Suprapubic skin (tissue), 4 donors: ENCODE data around the gene FBN1. TPM values are rescaled to one million over a fixed set of nuclear protein-coding genes. Genes with fewer than 3 reads are reported as not detected.
A peak's percentile ranks its signal among the peaks of the same experiment; 100 is the strongest.

Source experiments
- DNase-seq, 2 donors: peaks; one replicate each; pipeline ENCODE4 v3.0.0-alpha.2; 2019; ENCODE audit warnings: low spot score in 2 of 2
- H3K27ac ChIP-seq: fragments of 200-600 bp; sonication (generic); one replicate; pipeline ENCODE4 v1.5.1; 2019
- H3K27me3 ChIP-seq: fragments of 200-600 bp; sonication (generic); one replicate; pipeline ENCODE4 v1.5.1; 2019
- H3K36me3 ChIP-seq: fragments of 200-600 bp; sonication (generic); one replicate; pipeline ENCODE4 v1.5.1; 2019
- H3K4me1 ChIP-seq: fragments of 200-600 bp; sonication (generic); one replicate; pipeline ENCODE4 v1.5.1; 2019
- H3K4me3 ChIP-seq: fragments of 200-600 bp; sonication (generic); one replicate; pipeline ENCODE4 v1.5.1; 2019; ENCODE audit warnings: mild to moderate bottlenecking
- H3K9me3 ChIP-seq: fragments of 200-600 bp; sonication (generic); one replicate; pipeline ENCODE4 v1.5.1; 2019
- CTCF ChIP-seq, 2 donors: fragments of 200-600 bp in 1 of 2; fragments of 450-650 bp in 1 of 2; sonication (generic) in 1 of 2; IDR thresholded peaks; one replicate each; pipeline ENCODE4 v1.5.1; 2016 to 2019; ENCODE audit warnings: antibody characterized with exemption in 2 of 2, mild to moderate bottlenecking in 1 of 2, moderate library complexity in 1 of 2
- EP300 ChIP-seq: sonication (generic); formaldehyde crosslinking; IDR thresholded peaks from one replicate; pipeline ENCODE4 v1.6.1; 2017; ENCODE audit warnings: antibody characterized with exemption
- POLR2A ChIP-seq, 2 donors: fragments of 450-650 bp; IDR thresholded peaks; one replicate each; pipeline ENCODE4 v1.6.1; 2017; ENCODE audit warnings: antibody characterized with exemption in 2 of 2, mild to moderate bottlenecking in 2 of 2, moderate library complexity in 2 of 2
- POLR2AphosphoS5 ChIP-seq, 3 donors: sonication (generic); formaldehyde crosslinking; IDR thresholded peaks; one replicate each; pipeline ENCODE4 v1.6.1; 2017; ENCODE audit warnings: antibody characterized with exemption in 3 of 3
- WGBS: methylation state at CpG from one replicate; pipeline ENCODE4 v1.1.5; 2018; 5-methylcytosine and 5-hydroxymethylcytosine counted together
- total RNA-seq, 4 donors: library from RNA; depleted of rRNA; stranded (reverse); fragments of >200 nt; gene quantifications; one replicate each; pipeline ENCODE4 v1.1.0, GENCODE V29; 2016

FBN1 gene
- total RNA-seq, 4 donors from 2014 or later = 12.6 to 24.6 (median 21.0) TPM

DNA sequence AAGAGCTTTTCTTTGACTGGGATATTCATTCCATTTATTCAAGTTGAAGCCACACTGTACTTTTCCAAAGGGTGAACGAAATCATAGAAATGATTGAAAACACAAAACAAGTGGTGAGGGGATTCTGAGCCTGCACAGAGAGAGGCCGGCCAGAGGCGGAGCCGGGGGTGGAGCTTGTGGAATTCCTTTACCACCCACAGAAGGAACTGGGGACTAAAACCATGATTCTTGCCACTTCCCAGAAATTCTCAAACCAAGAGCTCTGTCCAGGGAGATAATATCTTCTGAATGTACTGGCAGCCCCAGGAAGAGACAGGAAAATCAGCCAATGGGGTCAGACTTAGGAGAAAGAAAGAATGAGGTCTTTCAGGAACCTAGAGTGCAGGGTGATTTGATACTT lies 20.8 kb downstream of the FBN1 start:
- Histone ChIP-seq H3K27ac (no peak overlapping the region), H3K4me1 (peaks cover 15% of the 10 kb centered on the region), H3K9me3 (no peaks in the 10 kb centered on the region), H3K4me3 (no peak overlapping the region), H3K27me3 (no peaks in the 10 kb centered on the region), H3K36me3 (no peaks in the 10 kb centered on the region)
- no peak for DNase-seq
- WGBS = 100% methylated on average over 4 of the region's 4 CpGs
- no peak for TF ChIP-seq EP300
- TF ChIP-seq CTCF (IDR thresholded peaks at IDR 0.05) = no peak
- TF ChIP-seq POLR2AphosphoS5 (IDR thresholded peaks at IDR 0.05) = no peak
- TF ChIP-seq POLR2A (IDR thresholded peaks at IDR 0.05) = no peak

DNA sequence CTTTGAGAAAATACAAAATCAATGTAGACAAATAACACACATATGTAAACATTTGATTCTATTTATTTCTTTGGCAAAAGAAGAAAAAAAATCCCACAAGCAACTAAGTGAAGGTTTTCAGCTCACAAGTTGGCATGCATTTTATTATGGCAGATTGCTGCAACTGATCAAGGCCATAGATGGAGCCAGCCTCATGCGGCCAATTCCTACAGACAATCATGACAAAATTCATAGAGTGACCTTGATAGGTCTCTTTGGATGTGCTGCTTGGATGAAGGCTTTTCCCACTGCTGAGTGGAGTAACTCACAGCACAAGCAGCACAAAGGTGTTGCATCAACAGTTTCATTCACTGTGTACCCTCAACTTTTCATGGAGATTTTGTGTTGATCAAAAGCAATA lies 22.1 kb downstream of the FBN1 start:
- Histone ChIP-seq H3K27ac (no peak overlapping the region), H3K9me3 (no peaks in the 10 kb centered on the region), H3K4me1 (peaks cover 15% of the 10 kb centered on the region), H3K36me3 (no peaks in the 10 kb centered on the region), H3K4me3 (no peak overlapping the region), H3K27me3 (no peaks in the 10 kb centered on the region)
- WGBS = 95% methylated on average over 1 of the region's 1 CpG
- TF ChIP-seq EP300 = no peak
- no peak for DNase-seq

GRCh38 chr15:48622237-48622636 lies 23.3 kb downstream of the FBN1 start:
- Histone ChIP-seq H3K4me3 (no peak overlapping the region), H3K27me3 (no peaks in the 10 kb centered on the region), H3K27ac (no peak overlapping the region), H3K4me1 (peaks cover 7% of the 10 kb centered on the region), H3K36me3 (no peaks in the 10 kb centered on the region), H3K9me3 (no peaks in the 10 kb centered on the region)
- 75% methylated on average over 2 of the region's 2 CpGs for WGBS
- DNase-seq = no peak
- TF ChIP-seq CTCF (IDR thresholded peaks at IDR 0.05) (no peak), EP300 (no peak), POLR2A (IDR thresholded peaks at IDR 0.05) (no peak), POLR2AphosphoS5 (IDR thresholded peaks at IDR 0.05) (no peak)

GRCh38 chr15:48619446-48619845 lies 26.1 kb downstream of the FBN1 start:
- no peak overlapping the region for H3K4me3 ChIP-seq
- no peaks in the 10 kb centered on the region for H3K27me3 ChIP-seq
- no peaks in the 10 kb centered on the region for H3K9me3 ChIP-seq
- H3K4me1 ChIP-seq = no peaks in the 10 kb centered on the region
- no peaks in the 10 kb centered on the region for H3K36me3 ChIP-seq
- no peak for DNase-seq
- H3K27ac ChIP-seq = no peak overlapping the region
- 81% methylated on average over 2 of the region's 2 CpGs for WGBS
- TF ChIP-seq EP300 (no peak), POLR2AphosphoS5 (IDR thresholded peaks at IDR 0.05) (no peak), POLR2A (IDR thresholded peaks at IDR 0.05) (no peak), CTCF (IDR thresholded peaks at IDR 0.05) (no peak)

DNA sequence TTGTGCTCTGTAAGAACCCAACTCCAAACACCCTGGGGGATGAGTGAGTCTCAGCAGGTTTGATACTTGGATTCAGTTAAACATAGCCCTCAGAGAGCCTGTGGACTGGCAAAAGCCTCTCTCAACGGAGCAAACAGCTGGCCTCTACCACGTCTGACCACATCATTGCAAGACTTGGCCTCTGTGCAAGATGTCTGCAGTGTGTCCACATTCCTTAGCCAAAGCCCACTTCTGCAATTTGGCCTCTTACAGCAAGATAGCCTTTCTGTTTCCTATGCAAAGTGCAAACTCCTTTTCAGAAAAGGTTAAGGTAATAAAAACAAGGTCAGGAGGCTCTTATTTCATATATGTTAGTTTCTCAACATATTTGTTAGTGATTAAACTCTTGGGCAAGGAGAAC lies 27.9 kb downstream of the FBN1 start:
- Histone ChIP-seq H3K27ac (no peak overlapping the region), H3K4me3 (no peak overlapping the region), H3K4me1 (no peaks in the 10 kb centered on the region), H3K36me3 (no peaks in the 10 kb centered on the region), H3K9me3 (no peaks in the 10 kb centered on the region), H3K27me3 (no peaks in the 10 kb centered on the region)
- WGBS = 48% methylated on average over 2 of the region's 2 CpGs
- TF ChIP-seq POLR2A (IDR thresholded peaks at IDR 0.05) (no peak), POLR2AphosphoS5 (IDR thresholded peaks at IDR 0.05) (peak in 2 of 3 donors; percentile 29 to 51)
- no peak for DNase-seq

- H3K36me3 ChIP-seq = no peaks in the 10 kb centered on the region
- no peaks in the 10 kb centered on the region for H3K9me3 ChIP-seq
- H3K27me3 ChIP-seq = no peaks in the 10 kb centered on the region
- no peak for DNase-seq
- H3K4me3 ChIP-seq = no peak overlapping the region
- WGBS = 45% methylated on average over 2 of the region's 2 CpGs
- H3K4me1 ChIP-seq = no peaks in the 10 kb centered on the region
- H3K27ac ChIP-seq = no peak overlapping the region
- no peak for TF ChIP-seq CTCF (IDR thresholded peaks at IDR 0.05)
- no peak for TF ChIP-seq EP300
- TF ChIP-seq POLR2AphosphoS5 (IDR thresholded peaks at IDR 0.05) = no peak
- no peak for TF ChIP-seq POLR2A (IDR thresholded peaks at IDR 0.05)
These were observed 29.3 kb downstream of the FBN1 start for GRCh38 chr15:48616216-48616615.
